Testis (tissue), 3 donors: Measurements from ENCODE around the gene FOXA2. TPM values are rescaled to one million over a fixed set of nuclear protein-coding genes. Genes with fewer than 3 reads are reported as not detected.

Source experiments
- DNase-seq: peaks from one replicate; pipeline ENCODE4 v3.0.0-alpha.2; 2019
- H3K27ac ChIP-seq, 2 donors: fragments of 200-600 bp; sonication (generic); one replicate each; pipeline ENCODE4 v1.5.1; 2019
- H3K27me3 ChIP-seq: fragments of 200-600 bp; sonication (generic); one replicate; pipeline ENCODE4 v1.5.1; 2019
- H3K36me3 ChIP-seq: fragments of 200-600 bp; sonication (generic); one replicate; pipeline ENCODE4 v1.5.1; 2017; ENCODE audit warnings: low read depth; ENCODE audit errors: missing control alignments
- H3K4me1 ChIP-seq: fragments of 200-600 bp; sonication (generic); one replicate; pipeline ENCODE4 v1.5.1; 2019
- H3K4me3 ChIP-seq, 2 donors: fragments of 200-600 bp; sonication (generic); one replicate each; pipeline ENCODE4 v1.5.1; 2017 to 2019
- H3K9me3 ChIP-seq: fragments of 200-600 bp; sonication (generic); one replicate; pipeline ENCODE4 v1.5.1; 2017
- POLR2A ChIP-seq: fragments of 450-650 bp; IDR thresholded peaks from one replicate; pipeline ENCODE4 v1.6.1; 2017; ENCODE audit warnings: antibody characterized with exemption, mild to moderate bottlenecking, moderate library complexity
- WGBS, 2 donors: methylation state at CpG; one replicate each; pipeline ENCODE4 v1.1.5; 2018; 5-methylcytosine and 5-hydroxymethylcytosine counted together
- intact Hi-C: fragments of 100-400 bp; cut with DNase I; formaldehyde crosslinking; loops from one replicate; pipeline ENCODE4 v1.15.1; 2023; ENCODE audit warnings: low total_unique reads
- polyA plus RNA-seq: library from polyadenylated mRNA; stranded (reverse); fragments of 350-450 nt; fragmentation: Illumina TruSeq; extraction: RNeasy Lipid Tissue Mini Kit (QIAGEN cat#74804); gene quantifications from one replicate; pipeline ENCODE4 v1.2.3, GENCODE V29; 2014; ENCODE audit warnings: low read depth, low replicate concordance; ENCODE audit not compliant: insufficient read depth
- total RNA-seq, 2 donors: library from RNA; depleted of rRNA; stranded (reverse); fragments of >200 nt; gene quantifications; one replicate each; pipeline ENCODE4 v1.2.3, GENCODE V29; 2016
- TF ChIP-seq, protein P1 (sequence below), 3 experiments: fragments of 450-650 bp in 2 of 3; fragments of 200-600 bp in 1 of 3; sonication (generic) in 1 of 3; IDR thresholded peaks; one replicate each; pipeline ENCODE4 v1.5.1; 2016 to 2019; ENCODE audit warnings: antibody characterized with exemption in 3 of 3, mild to moderate bottlenecking in 2 of 3, moderate library complexity in 1 of 3

The FOXA2 gene
- total and polyA plus RNA-seq, 3 donors from 2014 or later: 0.24 to 0.54 (median 0.43) TPM

DNA sequence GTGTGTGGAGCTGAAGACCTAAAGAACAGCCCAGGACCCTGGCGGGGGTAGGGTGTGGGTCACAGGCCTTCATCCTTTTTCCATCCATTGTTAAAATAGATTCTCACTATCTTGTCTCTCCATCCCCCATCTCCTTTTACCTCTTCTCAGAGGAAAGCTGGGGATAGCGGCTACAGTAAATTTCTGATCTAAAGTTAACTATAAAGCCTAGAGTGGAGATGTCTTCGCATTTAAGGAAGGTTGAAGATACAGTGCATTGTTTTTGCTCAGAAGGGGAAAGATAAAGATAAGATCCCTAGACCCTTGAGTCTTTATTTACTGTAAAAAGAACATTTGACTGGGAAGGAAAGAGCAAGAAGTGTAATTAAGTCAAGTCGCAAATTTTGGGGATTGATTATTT is 8.6 kb downstream of the FOXA2 start:
- no peak overlapping the region for H3K4me3 ChIP-seq
- TF ChIP-seq, protein P1, sequence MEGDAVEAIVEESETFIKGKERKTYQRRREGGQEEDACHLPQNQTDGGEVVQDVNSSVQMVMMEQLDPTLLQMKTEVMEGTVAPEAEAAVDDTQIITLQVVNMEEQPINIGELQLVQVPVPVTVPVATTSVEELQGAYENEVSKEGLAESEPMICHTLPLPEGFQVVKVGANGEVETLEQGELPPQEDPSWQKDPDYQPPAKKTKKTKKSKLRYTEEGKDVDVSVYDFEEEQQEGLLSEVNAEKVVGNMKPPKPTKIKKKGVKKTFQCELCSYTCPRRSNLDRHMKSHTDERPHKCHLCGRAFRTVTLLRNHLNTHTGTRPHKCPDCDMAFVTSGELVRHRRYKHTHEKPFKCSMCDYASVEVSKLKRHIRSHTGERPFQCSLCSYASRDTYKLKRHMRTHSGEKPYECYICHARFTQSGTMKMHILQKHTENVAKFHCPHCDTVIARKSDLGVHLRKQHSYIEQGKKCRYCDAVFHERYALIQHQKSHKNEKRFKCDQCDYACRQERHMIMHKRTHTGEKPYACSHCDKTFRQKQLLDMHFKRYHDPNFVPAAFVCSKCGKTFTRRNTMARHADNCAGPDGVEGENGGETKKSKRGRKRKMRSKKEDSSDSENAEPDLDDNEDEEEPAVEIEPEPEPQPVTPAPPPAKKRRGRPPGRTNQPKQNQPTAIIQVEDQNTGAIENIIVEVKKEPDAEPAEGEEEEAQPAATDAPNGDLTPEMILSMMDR (IDR thresholded peaks at IDR 0.05): no peak
- TF ChIP-seq POLR2A: no peak
- H3K9me3 ChIP-seq: no peaks in the 10 kb centered on the region
- peaks cover 4% of the 10 kb centered on the region for H3K4me1 ChIP-seq
- intact Hi-C loops: no loop called here
- H3K27ac ChIP-seq: no peak overlapping the region
- no peak for DNase-seq
- no peaks in the 10 kb centered on the region for H3K36me3 ChIP-seq
- no peaks in the 10 kb centered on the region for H3K27me3 ChIP-seq
- 34 to 40% methylated on average over 4 of the region's 4 CpGs for WGBS, 2 donors

DNA sequence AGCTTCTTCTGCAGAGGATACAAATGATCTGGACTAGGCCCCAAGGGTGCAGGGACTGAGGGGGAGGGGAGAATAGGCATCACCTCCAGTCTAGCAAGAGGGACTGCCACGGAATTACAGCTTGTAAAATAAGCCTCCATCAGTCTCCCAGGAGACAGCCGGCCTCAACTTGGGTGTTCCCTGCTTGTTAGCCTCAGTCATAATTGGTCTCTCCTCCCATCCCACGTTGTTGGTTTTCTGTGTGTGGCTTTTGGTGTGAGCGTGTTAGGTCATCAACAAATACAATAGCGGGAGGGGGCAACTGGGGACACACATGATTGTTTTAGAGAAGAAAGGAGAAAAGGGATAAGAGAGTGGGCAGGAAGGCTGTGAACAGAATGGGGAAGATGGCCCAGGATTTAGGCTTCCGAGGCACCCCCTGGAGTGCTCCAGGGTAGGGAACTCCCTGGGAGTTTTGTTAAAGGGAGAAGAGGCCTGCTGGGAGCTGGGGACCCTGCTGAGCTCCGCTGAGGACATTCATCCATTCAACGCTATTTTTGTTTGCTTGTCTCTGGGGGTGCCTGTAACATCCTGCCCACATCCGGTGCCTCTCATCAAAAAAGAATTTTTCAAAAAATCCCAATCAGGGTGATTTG is 9.2 kb downstream of the FOXA2 start:
- Histone ChIP-seq H3K4me3 (no peak overlapping the region), H3K27me3 (no peaks in the 10 kb centered on the region), H3K36me3 (no peaks in the 10 kb centered on the region), H3K27ac (no peak overlapping the region), H3K4me1 (peaks cover 4% of the 10 kb centered on the region), H3K9me3 (no peaks in the 10 kb centered on the region)
- WGBS, 2 donors: 38 to 40% methylated on average over 9 of the region's 9 CpGs
- DNase-seq: no peak
- intact Hi-C loops: no loop called here
- no peak for TF ChIP-seq POLR2A
- TF ChIP-seq, protein P1 (IDR thresholded peaks at IDR 0.05): no peak

DNA sequence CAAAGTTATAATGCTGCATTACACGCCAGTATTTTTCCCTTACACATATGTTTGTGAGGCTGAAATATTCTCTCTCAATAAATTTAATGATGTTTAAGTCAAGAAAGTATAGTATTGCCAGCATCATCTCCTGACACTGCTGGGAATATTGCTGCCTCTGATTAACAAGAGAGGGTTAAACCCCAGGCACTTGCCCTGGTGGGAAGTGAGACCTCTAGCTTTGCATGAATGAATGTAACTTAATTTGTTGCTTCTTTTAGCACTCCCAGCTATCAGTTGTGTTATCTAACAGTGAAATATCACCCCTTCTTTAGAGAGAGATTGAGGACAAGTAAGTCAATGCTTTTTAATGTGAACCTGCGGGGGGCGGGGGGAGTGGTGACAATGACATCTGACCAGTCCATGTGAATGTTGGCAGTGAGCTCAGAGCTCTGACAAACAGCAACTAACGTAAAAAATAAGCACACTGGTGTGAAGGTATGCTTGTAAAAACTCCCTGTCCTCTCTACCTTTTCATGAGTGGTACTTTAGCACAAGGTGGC is 9.8 kb downstream of the FOXA2 start:
- intact Hi-C loops: no loop called here
- no peak for DNase-seq
- no peaks in the 10 kb centered on the region for H3K9me3 ChIP-seq
- no peak overlapping the region for H3K27ac ChIP-seq
- no peak for TF ChIP-seq POLR2A
- TF ChIP-seq, protein P1 (IDR thresholded peaks at IDR 0.05): no peak
- no peaks in the 10 kb centered on the region for H3K27me3 ChIP-seq
- no peak overlapping the region for H3K4me3 ChIP-seq
- no peaks in the 10 kb centered on the region for H3K36me3 ChIP-seq
- H3K4me1 ChIP-seq: peaks cover 4% of the 10 kb centered on the region
- 47 to 54% methylated on average over 4 of the region's 4 CpGs for WGBS, 2 donors

DNA sequence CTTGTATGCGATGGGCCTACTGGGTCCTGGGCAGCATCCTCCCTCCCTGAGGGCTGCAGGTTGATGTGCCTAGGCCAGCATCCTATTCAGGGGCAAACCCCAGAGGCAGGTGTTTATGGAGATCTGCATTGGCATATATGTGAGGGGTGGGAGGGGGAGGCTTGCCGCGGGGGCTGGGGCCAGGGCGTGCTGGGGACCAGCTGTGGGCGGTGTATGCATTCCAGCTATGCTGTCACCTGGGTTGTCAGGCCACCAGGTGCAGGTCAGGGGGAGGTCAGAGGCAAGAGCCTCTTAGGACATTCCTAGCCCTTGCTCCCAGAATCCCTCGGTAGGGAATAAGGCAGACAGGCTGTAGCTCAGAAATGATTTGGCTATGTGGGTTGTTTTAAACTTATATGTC is 11.9 kb downstream of the FOXA2 start:
- no peaks in the 10 kb centered on the region for H3K36me3 ChIP-seq

More for the DNA sequence above, 11.9 kb downstream of the FOXA2 start:
- Histone ChIP-seq H3K4me1 (no peaks in the 10 kb centered on the region), H3K4me3 (no peak overlapping the region), H3K9me3 (no peaks in the 10 kb centered on the region), H3K27ac (no peak overlapping the region), H3K27me3 (no peaks in the 10 kb centered on the region)
- DNase-seq: no peak
- WGBS, 2 donors: 23 to 40% methylated on average over 2 to 6 of the region's 6 CpGs
- intact Hi-C loops: no loop called here
- TF ChIP-seq POLR2A: no peak
- TF ChIP-seq, protein P1 (IDR thresholded peaks at IDR 0.05): no peak
